Activated CD4-positive, alpha-beta T cell treated with anti-CD3 and anti-CD28 coated beads, Interleukin-2, amount 10 ng/mL, durations not matched to agents 7 days and 5 days (primary cell): Measurements from ENCODE around the gene UGGT1. TPM values are rescaled to one million over a fixed set of nuclear protein-coding genes. Genes with fewer than 3 reads are reported as not detected.
A peak's percentile ranks its signal among the peaks of the same experiment; 100 is the strongest.
"Not testable (repeated sequence)": the region's sequence is repeated elsewhere in the genome, so short reads cannot be mapped to it uniquely, and the experiment has no call there.

ENCODE experiments used
- CTCF ChIA-PET: fragments of 350-600 bp; sonication (Branson Sonifier 250); formaldehyde crosslinking; loops from one replicate; lab custom pipeline; 2021; ENCODE audit warnings: antibody characterized with exemption; lab: Charles Lee
- POLR2A ChIA-PET: fragments of 350-600 bp; sonication (Branson Sonifier 250); formaldehyde crosslinking; loops from one replicate; lab custom pipeline; 2021; ENCODE audit warnings: antibody characterized with exemption; lab: Charles Lee
- DNase-seq: peaks from one replicate; pipeline ENCODE4 v3.0.0-alpha.2; 2020
- H3K27ac Mint-ChIP-seq: one replicate; pipeline ENCODE4 v1.8.0; 2021; ENCODE audit warnings: mild to moderate bottlenecking, moderate library complexity, mixed read lengths
- H3K27me3 Mint-ChIP-seq: one replicate; pipeline ENCODE4 v1.8.0; 2021; ENCODE audit warnings: mixed read lengths
- H3K36me3 Mint-ChIP-seq: one replicate; pipeline ENCODE4 v1.8.0; 2021; ENCODE audit warnings: low read depth, mixed read lengths
- H3K4me1 Mint-ChIP-seq: one replicate; pipeline ENCODE4 v1.8.0; 2021; ENCODE audit warnings: mixed read lengths
- H3K4me3 Mint-ChIP-seq: one replicate; pipeline ENCODE4 v1.8.0; 2021; ENCODE audit warnings: mild to moderate bottlenecking, moderate library complexity, mixed read lengths
- H3K9me3 Mint-ChIP-seq: one replicate; pipeline ENCODE4 v1.8.0; 2021; ENCODE audit warnings: mixed read lengths
- total RNA-seq, 2 experiments: library from RNA; stranded (reverse); gene quantifications; one replicate each; pipeline ENCODE4 v1.2.3, GENCODE V29; 2021

The UGGT1 gene
- total RNA-seq, 2 experiments from 2014 or later = 64.3 to 70.7 TPM

DNA sequence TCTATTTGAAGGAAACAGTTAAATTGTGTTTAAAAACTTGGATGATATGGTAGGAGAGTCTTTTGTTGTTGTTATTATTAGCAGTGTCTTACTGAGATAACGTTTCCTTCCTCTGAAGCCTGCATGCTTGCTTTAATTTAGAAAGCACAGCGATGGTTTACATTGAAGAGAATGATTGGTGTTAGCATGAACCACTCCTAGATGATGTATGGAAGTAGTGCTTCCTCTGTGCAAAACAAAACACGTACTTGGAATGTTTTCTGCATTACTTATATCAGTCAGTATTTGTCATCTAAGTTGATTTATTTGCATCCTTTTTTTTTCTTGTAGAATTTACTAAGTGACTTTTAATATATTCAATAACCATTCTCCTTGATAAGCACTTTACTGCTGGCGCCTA lies 89.0 kb downstream of the UGGT1 start:
- H3K27ac Mint-ChIP-seq = no peak overlapping the region
- no peak overlapping the region for H3K4me3 Mint-ChIP-seq
- no peak for DNase-seq
- CTCF ChIA-PET = no interaction called here
- H3K4me1 Mint-ChIP-seq = peaks cover 3% of the 10 kb centered on the region
- no peaks in the 10 kb centered on the region for H3K27me3 Mint-ChIP-seq
- peaks cover 65% of the 10 kb centered on the region for H3K36me3 Mint-ChIP-seq
- no peaks in the 10 kb centered on the region for H3K9me3 Mint-ChIP-seq
- POLR2A ChIA-PET = no interaction called here

DNA sequence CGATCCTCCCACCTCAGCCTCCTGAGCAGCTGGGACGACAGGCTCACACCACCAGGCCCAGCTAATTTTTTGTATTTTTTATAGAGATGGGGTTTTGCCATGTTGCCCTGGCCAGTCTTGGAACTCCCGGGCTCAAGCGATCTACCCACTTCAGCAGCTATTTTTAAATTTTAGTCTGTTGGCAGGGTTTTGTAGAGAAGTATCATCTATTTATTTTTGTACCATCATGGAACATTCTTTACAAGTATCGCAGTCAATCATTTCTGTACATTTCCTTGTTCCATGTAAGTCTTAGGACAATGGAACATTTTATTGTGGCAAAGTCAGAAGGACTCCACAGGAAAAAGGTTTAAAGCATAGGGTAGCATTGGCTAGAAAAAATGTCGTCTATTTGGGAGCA lies 94.6 kb downstream of the UGGT1 start:
- DNase-seq = no peak
- Mint-ChIP-seq H3K4me1 (no peaks in the 10 kb centered on the region), H3K27me3 (no peaks in the 10 kb centered on the region), H3K27ac (no peak overlapping the region), H3K9me3 (no peaks in the 10 kb centered on the region), H3K36me3 (peaks cover 53% of the 10 kb centered on the region), H3K4me3 (no peak overlapping the region)
- POLR2A ChIA-PET = no interaction called here
- CTCF ChIA-PET = no interaction called here

GRCh38 chr2:128187032-128187654 lies 96.1 kb downstream of the UGGT1 start:
- Mint-ChIP-seq H3K9me3 (no peaks in the 10 kb centered on the region), H3K4me3 (no peak overlapping the region), H3K27ac (no peak overlapping the region), H3K4me1 (no peaks in the 10 kb centered on the region), H3K27me3 (no peaks in the 10 kb centered on the region), H3K36me3 (peaks cover 58% of the 10 kb centered on the region)
- ChIA-PET CTCF (no interaction called here), POLR2A (no interaction called here)
- no peak for DNase-seq

DNA sequence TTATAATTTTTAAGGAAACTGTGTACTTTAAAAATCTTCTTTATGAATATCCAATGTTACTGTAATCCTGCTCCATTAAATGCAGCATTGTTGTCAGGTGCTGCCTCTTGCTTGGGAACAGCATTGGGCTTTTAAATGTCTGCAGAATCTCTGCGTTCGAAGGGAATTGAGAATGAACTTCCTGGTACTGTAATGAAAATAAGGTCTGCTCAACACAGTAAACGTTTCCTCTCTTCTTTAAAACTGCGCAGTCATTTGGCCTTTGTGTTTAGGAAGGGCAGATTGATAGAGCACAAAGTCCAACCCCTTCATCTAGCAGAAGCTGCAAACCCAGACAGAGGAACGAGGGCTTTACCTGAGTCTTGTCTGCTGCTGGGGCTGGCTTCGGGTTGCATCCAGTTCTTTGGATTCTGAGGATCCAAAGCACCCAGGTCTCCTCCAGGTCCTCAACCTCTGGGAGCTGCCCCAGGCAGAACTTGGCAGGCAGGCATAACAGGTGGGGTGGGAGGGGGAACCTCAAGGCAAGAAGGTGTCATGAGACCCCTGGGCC lies 104.5 kb downstream of the UGGT1 start:
- Mint-ChIP-seq H3K27ac (no peak overlapping the region), H3K4me1 (peaks cover 30% of the 10 kb centered on the region), H3K9me3 (no peaks in the 10 kb centered on the region), H3K27me3 (no peaks in the 10 kb centered on the region), H3K4me3 (no peak overlapping the region), H3K36me3 (peaks cover 32% of the 10 kb centered on the region)
- no peak for DNase-seq
- ChIA-PET CTCF (no interaction called here), POLR2A (no interaction called here)

DNA sequence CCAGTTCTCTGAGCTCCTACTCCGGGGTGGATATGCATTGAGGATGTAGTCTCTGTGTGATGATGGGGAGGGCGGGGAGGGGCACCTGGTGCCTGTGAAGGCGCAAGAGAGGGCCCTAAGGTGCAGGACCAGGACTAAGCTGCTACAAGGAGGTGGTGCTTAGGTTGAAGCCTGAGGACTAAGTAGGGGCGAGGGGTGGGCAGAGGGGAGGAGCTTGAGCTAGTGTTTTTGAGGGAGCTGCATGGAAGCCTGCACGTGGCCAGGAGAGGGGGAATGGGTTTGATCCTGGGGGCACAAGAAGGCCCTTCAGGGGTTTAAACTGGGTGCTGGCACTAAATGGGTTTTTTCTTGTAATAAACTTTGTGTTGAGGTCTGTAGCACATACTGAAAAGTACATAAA lies 105.0 kb downstream of the UGGT1 start:
- ChIA-PET CTCF (no interaction called here), POLR2A (no interaction called here)
- Mint-ChIP-seq H3K9me3 (no peaks in the 10 kb centered on the region), H3K36me3 (peaks cover 28% of the 10 kb centered on the region), H3K4me1 (peaks cover 30% of the 10 kb centered on the region), H3K27ac (peak overlapping the region; percentile 36), H3K4me3 (no peak overlapping the region), H3K27me3 (no peaks in the 10 kb centered on the region)
- no peak for DNase-seq

- peak; percentile 20 for DNase-seq
- H3K4me3 Mint-ChIP-seq = no peak overlapping the region
Measured at GRCh38 chr2:128196471-128196931, 105.5 kb downstream of the UGGT1 start.

GRCh38 chr2:128197059-128197458 lies 106.1 kb downstream of the UGGT1 start:
- Mint-ChIP-seq H3K27ac (peak overlapping the region; percentile 13), H3K27me3 (no peaks in the 10 kb centered on the region), H3K4me3 (no peak overlapping the region), H3K36me3 (peaks cover 18% of the 10 kb centered on the region), H3K9me3 (no peaks in the 10 kb centered on the region), H3K4me1 (peaks cover 30% of the 10 kb centered on the region)
- ChIA-PET CTCF (no interaction called here), POLR2A (no interaction called here)
- DNase-seq = no peak

More at GRCh38 chr2:128196471-128196931, 105.5 kb downstream of the UGGT1 start:
- ChIA-PET CTCF (no interaction called here), POLR2A (no interaction called here)
- peak overlapping the region; percentile 36 for H3K27ac Mint-ChIP-seq
- H3K27me3 Mint-ChIP-seq = no peaks in the 10 kb centered on the region
- no peaks in the 10 kb centered on the region for H3K9me3 Mint-ChIP-seq
- peaks cover 24% of the 10 kb centered on the region for H3K36me3 Mint-ChIP-seq
- peaks cover 30% of the 10 kb centered on the region for H3K4me1 Mint-ChIP-seq

DNA sequence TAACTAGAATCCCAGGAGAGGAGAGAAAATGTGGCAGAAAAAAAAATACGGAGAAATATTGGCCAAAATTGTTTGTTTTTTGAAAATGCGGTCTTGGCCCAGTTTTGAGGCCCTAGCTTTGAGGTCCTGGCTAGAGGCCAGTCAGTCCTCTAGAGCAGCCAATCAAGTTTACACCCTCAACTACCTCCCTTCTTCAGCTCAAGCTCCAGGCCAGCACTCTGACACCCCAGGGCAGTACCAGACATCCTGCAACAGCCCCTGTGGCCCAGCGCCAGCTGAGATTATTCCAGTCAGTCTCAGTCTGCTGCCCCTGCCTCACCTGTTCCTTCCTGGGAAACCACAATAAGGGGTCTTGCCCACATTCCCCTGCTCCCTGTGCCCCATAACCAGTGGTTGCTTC lies 107.7 kb downstream of the UGGT1 start:
- DNase-seq = no peak
- H3K27me3 Mint-ChIP-seq = no peaks in the 10 kb centered on the region
- POLR2A ChIA-PET = no interaction called here
- no peaks in the 10 kb centered on the region for H3K9me3 Mint-ChIP-seq
- no peak overlapping the region for H3K27ac Mint-ChIP-seq
- peaks cover 30% of the 10 kb centered on the region for H3K4me1 Mint-ChIP-seq
- peaks cover 12% of the 10 kb centered on the region for H3K36me3 Mint-ChIP-seq
- H3K4me3 Mint-ChIP-seq = no peak overlapping the region
- CTCF ChIA-PET = interaction anchor here (0.6 kb wide), 1 partner anchor 48 kb away, joined by 3 read pairs; no protein-coding TSS in a partner anchor

DNA sequence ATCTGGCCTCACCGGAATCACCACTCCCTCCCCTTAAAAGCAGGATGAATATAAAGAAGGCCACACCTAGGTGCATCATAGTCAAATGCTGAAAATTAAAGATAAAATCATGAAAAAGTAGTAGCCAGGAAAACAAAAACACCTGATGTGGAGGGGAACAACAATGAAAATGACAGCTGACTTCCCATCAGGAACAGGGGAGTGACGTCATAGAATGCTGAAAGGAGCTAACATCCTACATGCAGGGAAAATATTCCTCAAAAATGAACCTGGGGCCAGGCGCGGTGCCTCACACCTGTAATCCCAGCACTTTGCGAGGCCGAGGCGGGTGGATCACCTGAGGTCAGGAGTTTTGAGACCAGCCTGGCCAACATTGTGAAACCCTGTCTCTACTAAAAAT lies 108.1 kb downstream of the UGGT1 start:
- H3K4me3 Mint-ChIP-seq = no peak overlapping the region
- POLR2A ChIA-PET = no interaction called here
- H3K4me1 Mint-ChIP-seq = peaks cover 30% of the 10 kb centered on the region
- CTCF ChIA-PET = no interaction called here
- H3K27ac Mint-ChIP-seq = no peak overlapping the region
- no peak for DNase-seq
- no peaks in the 10 kb centered on the region for H3K27me3 Mint-ChIP-seq
- H3K9me3 Mint-ChIP-seq = no peaks in the 10 kb centered on the region
- peaks cover 12% of the 10 kb centered on the region for H3K36me3 Mint-ChIP-seq

GRCh38 chr2:128202791-128203190 lies 111.8 kb downstream of the UGGT1 start:
- Mint-ChIP-seq H3K4me3 (no peak overlapping the region), H3K4me1 (no peaks in the 10 kb centered on the region), H3K27ac (no peak overlapping the region), H3K9me3 (no peaks in the 10 kb centered on the region), H3K27me3 (peaks cover 9% of the 10 kb centered on the region), H3K36me3 (no peaks in the 10 kb centered on the region)
- POLR2A ChIA-PET = no interaction called here
- no peak for DNase-seq
- CTCF ChIA-PET = interaction anchor here (1.2 kb wide), 1 partner anchor 20 kb away, joined by 3 read pairs; no protein-coding TSS in a partner anchor

- no peak overlapping the region for H3K27ac Mint-ChIP-seq
- no peak overlapping the region for H3K4me3 Mint-ChIP-seq
- CTCF ChIA-PET = no interaction called here
- no peaks in the 10 kb centered on the region for H3K9me3 Mint-ChIP-seq
- DNase-seq = no peak
- H3K4me1 Mint-ChIP-seq = no peaks in the 10 kb centered on the region
- no peaks in the 10 kb centered on the region for H3K36me3 Mint-ChIP-seq
- POLR2A ChIA-PET = no interaction called here
- peaks cover 9% of the 10 kb centered on the region for H3K27me3 Mint-ChIP-seq
Measured at GRCh38 chr2:128206245-128206644, 115.2 kb downstream of the UGGT1 start.

DNA sequence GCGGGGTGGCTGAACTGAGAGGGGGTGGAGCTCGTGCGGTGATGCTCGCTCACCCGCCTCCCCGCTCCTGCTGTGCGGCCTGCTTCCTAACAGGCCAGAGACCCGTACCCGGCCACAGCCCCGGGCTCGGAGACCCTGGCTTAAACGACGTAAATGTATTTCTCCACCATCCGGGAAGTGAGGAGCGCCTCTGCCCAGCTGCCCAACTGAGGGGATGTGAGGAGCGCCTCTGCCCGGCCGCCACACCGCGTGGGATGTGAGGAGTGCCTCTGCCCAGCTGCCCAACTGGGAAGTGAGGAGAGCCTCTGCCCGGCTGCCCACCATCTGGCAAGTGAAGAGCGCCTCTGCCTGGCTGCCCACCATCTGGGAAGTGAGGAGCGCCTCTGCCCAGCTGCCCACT lies 117.0 kb downstream of the UGGT1 start:
- ChIA-PET CTCF (no interaction called here), POLR2A (no interaction called here)
- peaks cover 9% of the 10 kb centered on the region for H3K27me3 Mint-ChIP-seq
- H3K36me3 Mint-ChIP-seq = no peaks in the 10 kb centered on the region
- no peak for DNase-seq
- H3K9me3 Mint-ChIP-seq = no peaks in the 10 kb centered on the region
- H3K4me1 Mint-ChIP-seq = no peaks in the 10 kb centered on the region
- H3K27ac Mint-ChIP-seq = no peak overlapping the region
- no peak overlapping the region for H3K4me3 Mint-ChIP-seq

DNA sequence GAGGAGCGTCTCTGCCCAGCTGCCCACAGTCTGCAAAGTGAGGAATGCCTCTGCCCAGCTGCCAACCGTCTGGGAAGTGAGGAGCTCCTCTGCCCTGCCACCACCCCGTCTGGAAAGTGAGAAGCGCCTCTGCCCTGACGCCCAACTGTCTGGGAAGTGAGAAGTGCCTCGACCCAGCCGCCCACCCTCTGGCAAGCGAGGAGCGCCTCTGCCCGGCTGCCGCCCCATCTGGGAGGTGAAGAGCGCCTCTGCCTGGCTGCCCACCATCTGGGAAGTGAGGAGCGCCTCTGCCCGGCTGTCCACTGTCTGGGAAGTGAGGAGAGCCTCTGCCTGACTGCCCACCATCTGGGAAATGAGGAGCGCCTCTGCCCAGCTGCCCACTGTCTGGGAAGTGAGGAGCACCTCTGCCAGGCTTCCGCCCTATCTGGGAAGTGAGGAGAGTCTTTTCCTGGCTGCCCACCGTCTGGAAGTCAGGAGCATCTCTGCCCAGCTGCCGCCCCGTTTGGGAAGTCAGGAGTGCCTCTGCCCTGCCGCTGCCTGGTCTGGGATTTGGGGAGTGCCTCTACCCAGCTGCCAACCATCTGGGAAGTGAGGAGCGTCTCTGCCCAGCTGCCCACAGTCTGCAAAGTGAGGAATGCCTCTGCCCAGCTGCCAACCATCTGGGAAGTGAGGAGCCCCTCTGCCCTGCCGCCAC lies 117.8 kb downstream of the UGGT1 start:
- DNase-seq, POLR2A ChIA-PET, H3K9me3 Mint-ChIP-seq, CTCF ChIA-PET, H3K36me3 Mint-ChIP-seq, H3K27me3 Mint-ChIP-seq, H3K27ac Mint-ChIP-seq, H3K4me1 Mint-ChIP-seq, H3K4me3 Mint-ChIP-seq: not testable (repeated sequence)
